ENCODE data around the gene CRYBB1.

CRYBB1 gene

GRCh38 chr22:26617271-26618199 is at the start of gene CRYBB1:
CRYBB1 (minus strand) TSS chr22:26618027; CDS start chr22:26616319, 1,708 bp downstream.
- no peak for DNase-seq (ENCODE audit: low read depth)

- no peak for DNase-seq (ENCODE audit: low read depth)
Measured at GRCh38 chr22:26667140-26667539, 49.3 kb upstream of the CRYBB1 start.

GRCh38 chr22:26665813-26666231 is 48.0 kb upstream of the CRYBB1 start:
- DNase-seq (ENCODE audit: low read depth), result peak; percentile 71

DNA sequence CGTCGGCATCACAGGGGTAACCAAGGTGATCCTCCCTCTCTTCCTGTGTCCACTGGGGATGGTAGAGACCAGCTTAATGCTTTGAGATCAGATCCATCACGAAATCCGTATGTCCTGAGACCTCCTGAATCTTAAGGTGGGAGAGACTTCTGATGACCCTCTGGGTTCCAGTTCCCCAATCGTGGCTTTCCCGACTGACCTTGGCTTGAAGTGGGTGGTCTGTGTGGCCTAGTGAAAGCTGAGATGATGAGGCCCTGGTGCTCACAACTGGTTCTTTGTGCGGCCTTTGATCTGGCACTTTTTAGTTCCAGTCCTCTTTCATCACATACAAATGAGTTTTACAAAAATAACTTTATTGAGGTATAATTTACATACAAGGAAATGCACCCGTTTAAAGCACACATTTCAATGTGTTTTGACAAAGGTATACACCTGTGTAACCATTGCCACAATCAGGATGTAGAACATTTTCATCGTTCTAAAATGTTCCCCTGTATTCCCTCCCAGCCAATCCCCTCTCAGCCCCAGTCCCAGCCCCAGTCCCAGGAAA is 45.6 kb upstream of the CRYBB1 start:
- DNase-seq (ENCODE audit: low read depth), result no peak

- no peak for DNase-seq (ENCODE audit: low read depth)
Measured at GRCh38 chr22:26662160-26662559, 44.3 kb upstream of the CRYBB1 start.

DNA sequence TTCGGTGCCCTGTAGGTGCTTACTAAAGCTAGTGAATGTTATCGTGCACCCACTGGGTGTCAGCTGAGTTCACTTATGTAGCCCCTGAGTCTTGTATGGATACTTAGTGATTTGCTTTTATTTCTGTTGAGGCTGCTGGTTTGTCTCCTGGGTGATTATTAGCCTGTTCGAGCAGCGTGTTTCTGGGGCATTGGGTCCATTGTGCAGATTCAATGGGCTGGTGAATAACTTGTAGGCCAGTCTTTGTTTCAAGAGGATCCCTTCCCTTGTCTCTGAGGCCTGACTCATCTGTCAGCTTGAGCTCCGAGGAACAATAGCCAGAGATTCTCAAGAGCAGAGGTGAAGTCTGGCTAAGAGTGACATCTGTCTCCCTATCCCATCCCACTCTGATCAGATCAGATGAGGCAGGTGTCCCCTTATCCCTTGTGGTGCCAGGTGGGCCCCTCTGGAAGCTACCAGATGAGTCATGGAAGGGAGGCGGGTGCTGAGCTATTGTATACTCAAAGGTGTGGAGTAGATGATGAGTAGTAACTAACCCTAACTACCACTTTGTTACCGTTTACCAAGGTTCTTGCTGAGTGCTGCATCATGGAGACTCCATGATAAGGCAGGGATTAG is 43.2 kb upstream of the CRYBB1 start:
- DNase-seq (ENCODE audit: low read depth), result no peak

GRCh38 chr22:26660356-26660755 is 42.5 kb upstream of the CRYBB1 start:
- DNase-seq (ENCODE audit: low read depth), result no peak

- peak; percentile 97 for DNase-seq (ENCODE audit: low read depth)
Measured at GRCh38 chr22:26658671-26659478, 41.0 kb upstream of the CRYBB1 start.

DNA sequence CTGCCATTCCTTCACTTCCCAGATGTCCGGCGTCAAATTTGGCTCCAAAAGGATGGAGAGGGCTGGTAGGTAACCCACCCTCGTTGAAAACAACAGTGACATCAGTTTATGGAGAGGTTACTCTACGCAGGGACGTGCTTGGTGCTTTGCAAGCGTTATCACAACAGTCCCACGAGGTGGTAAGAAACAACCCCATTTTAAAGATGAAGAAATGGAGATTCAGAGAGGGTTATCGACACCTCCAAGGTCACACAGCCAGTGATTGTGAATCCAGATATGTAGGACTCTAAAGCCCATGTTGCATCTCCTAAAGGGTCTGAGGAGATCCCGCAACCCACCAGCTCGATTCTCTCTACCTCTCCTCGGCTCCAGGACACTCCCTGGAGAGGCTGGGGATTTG is 40.3 kb upstream of the CRYBB1 start:
- DNase-seq (ENCODE audit: low read depth), result no peak

DNA sequence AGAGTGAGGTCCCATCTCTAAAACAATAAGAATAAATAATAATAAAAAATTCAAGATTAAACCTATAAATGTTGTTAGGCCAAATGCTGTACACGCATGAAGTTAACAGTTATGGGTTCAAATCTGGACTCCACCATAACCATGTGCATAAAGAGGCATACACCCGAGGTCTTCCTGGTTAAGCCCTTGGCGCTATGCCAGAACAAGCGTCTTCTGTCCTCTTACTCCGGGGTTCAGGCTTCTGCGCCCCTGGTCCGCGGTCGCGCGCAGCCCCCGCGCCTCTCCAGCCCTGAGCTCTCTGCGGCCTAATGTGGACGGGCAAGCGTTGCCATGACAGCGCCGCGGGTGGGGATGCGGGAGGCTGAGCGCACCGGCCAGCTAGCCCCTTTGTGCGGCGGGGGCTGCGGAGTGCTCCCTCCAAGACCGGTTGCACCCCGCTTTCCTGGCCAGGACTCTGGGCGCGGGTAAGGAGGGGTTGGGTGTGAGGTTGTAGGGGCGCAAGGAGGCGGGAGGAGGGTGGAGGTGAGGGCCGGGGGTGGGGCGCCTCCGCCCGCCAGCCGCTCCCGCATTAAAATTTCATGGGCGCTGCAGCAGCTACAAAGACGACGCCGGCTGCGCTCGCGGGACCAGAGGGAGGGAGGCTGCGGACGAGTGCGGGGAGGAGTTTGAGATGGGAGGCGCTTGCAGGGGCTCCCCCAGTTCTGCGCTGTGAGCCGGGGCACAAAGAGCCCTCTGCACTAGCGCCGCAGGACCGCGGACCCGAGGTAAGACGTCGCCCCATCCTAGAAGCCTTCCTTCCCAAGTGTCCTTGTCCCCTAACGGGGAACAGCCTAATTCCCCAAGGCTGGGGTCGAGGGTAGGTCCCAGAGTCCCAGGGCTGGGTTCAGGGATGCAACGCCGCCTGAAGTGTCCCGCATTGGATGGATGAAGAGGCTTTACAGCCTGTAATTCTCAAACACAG is 39.3 kb upstream of the CRYBB1 start, which contains the start of gene MIAT:
TSS of gene MIAT (plus strand) at position 698 of the 961 bp plus-strand sequence.
- DNase-seq (ENCODE audit: low read depth), result peak; percentile 54

DNA sequence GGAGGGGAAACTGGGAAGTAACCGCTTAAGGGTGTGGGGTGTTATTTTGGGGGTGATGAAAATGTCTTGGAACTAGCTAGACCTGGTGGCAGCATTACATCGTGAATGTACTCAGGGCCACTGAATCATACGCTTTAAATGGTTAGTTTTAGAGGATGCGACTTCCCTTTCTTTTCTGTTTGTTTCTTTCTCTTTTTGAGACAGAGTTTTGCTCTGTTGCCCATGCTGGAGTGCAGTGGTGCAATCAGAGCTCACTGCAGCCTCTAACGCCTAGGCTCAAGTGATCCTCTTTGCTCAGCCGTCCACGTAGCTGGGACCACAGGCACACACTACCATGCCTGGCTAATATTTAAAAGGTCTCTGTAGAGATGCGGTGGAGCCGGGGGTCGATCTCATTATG is 34.0 kb upstream of the CRYBB1 start:
- DNase-seq (ENCODE audit: low read depth), result no peak

DNA sequence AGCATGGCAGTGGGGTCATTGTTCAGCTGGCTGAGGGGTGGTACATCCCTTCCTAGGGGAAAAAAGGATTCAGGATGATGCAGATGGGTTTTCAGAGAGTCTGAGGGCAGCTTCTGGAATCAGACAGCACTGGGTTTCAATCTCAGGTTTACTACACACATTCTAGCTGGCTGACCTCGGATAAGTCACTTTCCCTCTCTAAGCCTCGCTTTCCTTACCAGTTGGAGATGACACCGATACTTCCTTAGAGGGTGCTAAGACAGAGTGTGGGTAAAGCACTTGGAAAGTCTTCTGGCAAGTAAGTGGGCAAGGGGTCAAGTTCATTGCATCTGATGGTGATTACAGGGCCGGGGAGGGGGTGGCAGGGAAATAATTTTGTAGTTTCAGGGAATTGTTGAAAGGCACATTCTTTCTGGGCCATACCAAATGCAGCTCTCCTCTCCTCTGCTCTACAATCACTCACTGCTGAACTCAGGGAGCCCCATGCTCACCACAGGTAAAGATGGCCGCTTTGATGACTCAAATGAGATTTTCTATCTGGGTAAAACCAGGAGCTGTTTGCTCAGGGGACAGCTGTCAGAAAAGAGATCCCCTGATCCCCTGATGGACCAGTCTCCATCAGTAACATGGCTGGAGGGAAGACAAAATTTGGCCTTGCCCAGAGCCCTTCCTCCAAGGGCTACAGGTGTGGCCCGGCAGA is 33.0 kb upstream of the CRYBB1 start:
- DNase-seq (ENCODE audit: low read depth), result no peak

GRCh38 chr22:26648528-26649388 is 30.9 kb upstream of the CRYBB1 start:
- DNase-seq (ENCODE audit: low read depth), result peak; percentile 39

DNA sequence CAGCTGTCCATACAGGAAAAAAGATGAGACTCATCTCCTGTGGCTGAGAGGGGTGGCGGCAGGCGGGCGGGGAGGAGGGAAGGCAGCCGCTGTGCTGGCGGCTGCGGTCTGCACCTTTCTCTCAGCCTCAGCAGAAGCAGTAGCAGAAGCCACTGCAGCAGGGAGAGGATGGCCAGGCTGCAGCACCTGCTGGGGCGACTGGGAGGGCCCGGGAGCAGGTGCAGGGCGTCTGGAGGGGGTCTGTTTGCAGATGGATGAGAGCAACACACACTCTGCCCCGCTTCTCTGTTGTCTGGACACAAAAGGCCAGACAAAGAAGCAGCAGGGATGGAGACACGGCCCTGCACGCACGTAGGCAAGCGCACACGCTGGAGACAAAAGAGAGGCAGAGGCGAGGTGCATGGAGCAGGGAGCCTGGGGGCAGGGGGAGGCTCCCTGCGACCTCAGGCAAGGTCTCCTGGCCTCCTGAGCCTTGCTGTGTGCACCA is 30.2 kb upstream of the CRYBB1 start:
- no peak for DNase-seq (ENCODE audit: low read depth)

DNA sequence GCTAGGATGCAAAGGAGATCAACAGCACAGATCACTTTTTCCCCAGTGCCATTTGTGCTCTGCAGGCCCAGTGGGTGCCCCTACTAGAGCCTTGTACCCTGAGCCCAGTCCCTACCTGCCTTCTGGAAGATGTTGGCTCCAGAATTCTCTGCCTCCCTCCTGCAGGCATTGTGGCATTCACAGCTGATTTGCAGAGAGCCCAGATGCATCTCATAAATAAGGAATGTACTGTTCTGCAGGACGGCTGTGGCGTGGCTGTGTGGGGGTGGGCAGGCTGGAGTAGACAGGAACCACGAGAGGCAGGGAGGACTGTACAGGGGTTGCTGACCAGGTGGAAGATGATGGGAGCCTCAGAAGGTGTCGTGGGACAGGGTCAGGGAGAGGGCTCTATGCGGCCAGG is 28.3 kb upstream of the CRYBB1 start:
- DNase-seq (ENCODE audit: low read depth), result peak; percentile 47

DNA sequence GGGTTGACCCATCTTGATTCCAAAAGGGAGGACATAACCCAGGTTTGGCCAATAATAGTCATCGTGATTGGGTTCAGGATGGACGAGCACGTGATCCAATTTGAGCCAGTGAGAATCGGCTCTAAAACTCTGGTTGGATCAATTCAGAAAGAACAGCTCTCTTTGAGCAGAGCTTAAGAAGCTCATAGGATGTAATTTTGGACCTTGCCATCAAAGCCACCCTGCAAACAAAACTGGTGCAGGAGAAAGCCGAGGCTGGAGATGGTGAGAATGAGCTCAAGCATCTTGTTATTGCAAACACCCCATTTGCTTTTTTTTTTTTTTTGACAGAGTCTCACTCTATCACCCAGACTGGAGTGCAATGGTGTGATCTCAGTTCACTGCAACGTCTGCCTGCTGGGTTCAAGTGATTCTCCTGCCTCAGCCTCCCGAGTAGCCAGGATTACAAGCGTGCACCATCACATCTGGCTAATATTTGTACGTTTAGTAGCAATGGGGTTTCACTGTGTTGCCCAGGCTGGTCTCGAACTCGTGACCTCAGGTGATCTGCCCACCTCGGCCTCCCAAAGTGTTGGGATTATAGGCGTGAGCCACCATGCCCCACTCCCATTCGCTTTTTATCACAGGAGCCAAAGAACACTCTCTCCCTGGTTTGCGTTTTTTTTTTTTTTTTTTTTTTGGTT is 25.7 kb upstream of the CRYBB1 start:
- DNase-seq (ENCODE audit: low read depth), result no peak

DNA sequence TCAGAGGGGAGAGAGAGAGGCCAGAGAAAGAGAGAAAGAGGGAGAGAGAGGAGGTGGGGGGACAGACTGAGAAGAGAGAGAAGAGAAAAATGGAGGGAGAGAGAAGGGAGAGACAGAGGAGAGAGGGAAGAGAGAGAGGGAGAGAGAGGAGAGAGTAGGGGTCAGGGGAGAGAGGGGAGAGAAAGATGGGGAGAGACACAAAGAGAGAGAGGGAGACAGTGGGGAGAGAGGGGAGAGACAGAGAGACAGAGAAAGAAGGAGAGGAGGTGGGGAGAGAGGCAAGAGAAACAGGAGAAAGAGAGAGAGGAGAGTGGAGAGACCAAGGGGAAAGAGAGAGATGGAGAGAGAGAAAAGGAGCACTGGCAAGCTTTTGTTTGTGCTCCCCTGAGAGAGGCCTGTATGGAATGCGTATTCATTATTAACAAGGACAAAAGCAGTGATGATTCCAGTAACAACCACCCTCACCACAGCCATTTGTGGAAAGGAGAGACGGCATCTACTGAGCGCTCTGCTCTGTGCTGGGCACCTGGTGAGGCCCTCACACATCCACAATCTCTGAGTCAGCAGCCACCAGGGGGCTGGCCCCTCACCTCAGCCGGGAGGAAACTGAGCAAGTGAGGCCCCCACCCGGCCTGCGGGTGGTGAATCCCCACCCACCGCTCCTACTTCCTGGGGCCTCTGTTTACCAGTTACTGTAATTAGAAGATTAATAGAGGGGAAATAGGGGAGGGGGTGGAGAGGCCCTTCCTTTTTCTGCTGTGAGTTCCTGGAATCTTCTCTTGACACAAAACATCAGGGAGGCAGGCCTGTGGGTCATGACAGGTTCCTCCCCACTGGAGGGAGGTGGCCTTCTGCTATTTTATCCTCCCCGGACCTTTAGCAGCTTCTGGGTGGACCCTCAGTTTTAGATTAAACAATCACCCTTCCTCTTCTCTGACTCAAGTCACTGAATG is 24.9 kb upstream of the CRYBB1 start:
- no peak for DNase-seq (ENCODE audit: low read depth)

Data from iris pigment epithelial cell (primary cell).